Body of pancreas (tissue), 4 donors: Measurements from ENCODE around the gene MAJIN. TPM values are rescaled to one million over a fixed set of nuclear protein-coding genes. Genes with fewer than 3 reads are reported as not detected.

Experiments used
- ATAC-seq: fragments of 150-250 bp; one replicate; pipeline ENCODE4 v1.9.1; 2016
- DNase-seq, 4 donors: peaks; one replicate each; pipeline ENCODE4 v3.0.0-alpha.2; 2019
- H3K27ac ChIP-seq, 4 donors: fragments of 200-600 bp; sonication (generic); 1 replicate in 3 of 4; 2 replicates in 1 of 4; pipeline versions ENCODE4 v1.5.1 to v1.6.1; 2016 to 2019; ENCODE audit warnings: mild to moderate bottlenecking in 1 of 4, mixed read lengths in 1 of 4, moderate library complexity in 1 of 4
- H3K27me3 ChIP-seq, 2 donors: fragments of 200-600 bp; sonication (generic); one replicate each; pipeline ENCODE4 v1.6.0; 2016; ENCODE audit warnings: mild to moderate bottlenecking in 1 of 2
- H3K36me3 ChIP-seq, 2 donors: fragments of 200-600 bp; sonication (generic); replicated peaks in 1 of 2; 2 replicates each; pipeline ENCODE4 v1.5.1; 2016; ENCODE audit warnings: low read depth in 2 of 2; ENCODE audit not compliant: insufficient read depth in 1 of 2
- H3K4me1 ChIP-seq: fragments of 200-600 bp; sonication (generic); one replicate; pipeline ENCODE4 v1.6.0; 2016
- H3K4me3 ChIP-seq, 2 donors: fragments of 200-600 bp; sonication (generic); 1 replicate in 1 of 2; 2 replicates in 1 of 2; pipeline ENCODE4 v1.5.1; 2016 to 2019
- H3K9me3 ChIP-seq, 3 donors: fragments of 200-600 bp; sonication (generic); 1 replicate in 2 of 3; 2 replicates in 1 of 3; pipeline ENCODE4 v1.5.1; 2016
- CTCF ChIP-seq, 7 experiments: fragments of 450-650 bp in 4 of 7; fragments of 200-600 bp in 3 of 7; sonication (generic) in 3 of 7; IDR thresholded peaks; one replicate each; pipeline ENCODE4 v1.5.1; 2016 to 2019; ENCODE audit warnings: antibody characterized with exemption in 7 of 7
- POLR2A ChIP-seq, 3 donors: fragments of 450-650 bp; IDR thresholded peaks; one replicate each; pipeline ENCODE4 v1.6.1; 2016; ENCODE audit warnings: antibody characterized with exemption in 3 of 3, mild to moderate bottlenecking in 2 of 3
- WGBS, 2 donors: methylation state at CpG; one replicate each; pipeline ENCODE4 v1.1.5; 2017; 5-methylcytosine and 5-hydroxymethylcytosine counted together
- intact Hi-C: fragments of 100-400 bp; cut with DNase I; formaldehyde crosslinking; loops from one replicate; pipeline ENCODE4 v1.15.1; 2023
- total RNA-seq, 2 donors: library from RNA; depleted of rRNA; stranded (reverse); fragments of >200 nt; gene quantifications; one replicate each; pipeline ENCODE4 v1.1.0, GENCODE V29; 2016

MAJIN gene
- total RNA-seq, 2 donors from 2014 or later, result 0.78 TPM; not detected in 1

- ATAC-seq (no peak), DNase-seq (no peak)
- intact Hi-C loops, result no loop called here
- Histone ChIP-seq H3K36me3 (peaks cover 0 to 19% of the 10 kb centered on the region in 2 donors), H3K27me3 (no peaks in the 10 kb centered on the region), H3K9me3 (no peaks in the 10 kb centered on the region), H3K27ac (no peak overlapping the region), H3K4me1 (peaks cover 30% of the 10 kb centered on the region), H3K4me3 (no peak overlapping the region)
- no peak for TF ChIP-seq POLR2A (IDR thresholded peaks at IDR 0.05)
- no peak for TF ChIP-seq CTCF (IDR thresholded peaks at IDR 0.05)
- WGBS, 2 donors, result 93 to 94% methylated on average over 3 to 17 of the region's 17 CpGs
Measured at GRCh38 chr11:64914123-64914522, 57.8 kb downstream of the MAJIN start.

- Histone ChIP-seq H3K27ac (no peak overlapping the region), H3K27me3 (no peaks in the 10 kb centered on the region), H3K4me1 (peaks cover 24% of the 10 kb centered on the region), H3K4me3 (no peak overlapping the region), H3K36me3 (peaks cover 0 to 20% of the 10 kb centered on the region in 2 donors), H3K9me3 (no peaks in the 10 kb centered on the region)
- DNase-seq (no peak), ATAC-seq (no peak)
- 73 to 89% methylated on average over 5 to 18 of the region's 18 CpGs for WGBS, 2 donors
- TF ChIP-seq POLR2A (IDR thresholded peaks at IDR 0.05), result no peak
- no peak for TF ChIP-seq CTCF (IDR thresholded peaks at IDR 0.05)
- intact Hi-C loops, result no loop called here
Measured at GRCh38 chr11:64913171-64913727, 58.7 kb downstream of the MAJIN start.

GRCh38 chr11:64911689-64912088, 60.2 kb downstream of the MAJIN start:
- intact Hi-C loops, result no loop called here
- Histone ChIP-seq H3K4me1 (peaks cover 17% of the 10 kb centered on the region), H3K9me3 (no peaks in the 10 kb centered on the region), H3K36me3 (peaks cover 0 to 30% of the 10 kb centered on the region in 2 donors), H3K27me3 (no peaks in the 10 kb centered on the region), H3K4me3 (no peak overlapping the region), H3K27ac (no peak overlapping the region)
- 75 to 95% methylated on average over 5 to 9 of the region's 9 CpGs for WGBS, 2 donors
- TF ChIP-seq CTCF (IDR thresholded peaks at IDR 0.05) (no peak), POLR2A (IDR thresholded peaks at IDR 0.05) (no peak)
- ATAC-seq (no peak), DNase-seq (no peak)

GRCh38 chr11:64911142-64911541, 60.8 kb downstream of the MAJIN start:
- DNase-seq (no peak), ATAC-seq (no peak)
- TF ChIP-seq POLR2A (IDR thresholded peaks at IDR 0.05) (no peak), CTCF (IDR thresholded peaks at IDR 0.05) (no peak)
- no peaks in the 10 kb centered on the region for H3K27me3 ChIP-seq
- peaks cover 13% of the 10 kb centered on the region for H3K4me1 ChIP-seq
- 85 to 88% methylated on average over 5 to 7 of the region's 7 CpGs for WGBS, 2 donors
- peaks cover 0 to 34% of the 10 kb centered on the region in 2 donors for H3K36me3 ChIP-seq
- H3K4me3 ChIP-seq, result no peak overlapping the region
- intact Hi-C loops, result no loop called here
- no peak overlapping the region for H3K27ac ChIP-seq
- H3K9me3 ChIP-seq, result no peaks in the 10 kb centered on the region

GRCh38 chr11:64910451-64911093, 61.3 kb downstream of the MAJIN start:
- H3K4me1 ChIP-seq, result peaks cover 8% of the 10 kb centered on the region
- ATAC-seq (no peak), DNase-seq (no peak)
- H3K36me3 ChIP-seq, result peaks cover 0 to 40% of the 10 kb centered on the region in 2 donors
- H3K27me3 ChIP-seq, result no peaks in the 10 kb centered on the region
- intact Hi-C loops, result no loop called here
- no peak overlapping the region for H3K4me3 ChIP-seq
- no peak overlapping the region for H3K27ac ChIP-seq
- TF ChIP-seq POLR2A (IDR thresholded peaks at IDR 0.05) (no peak), CTCF (IDR thresholded peaks at IDR 0.05) (no peak)
- no peaks in the 10 kb centered on the region for H3K9me3 ChIP-seq
- 95 to 96% methylated on average over 7 to 27 of the region's 27 CpGs for WGBS, 2 donors
